OCI-LY1 (cell line): ENCODE measurements around the gene BTNL2.

ENCODE experiments used
- CTCF ChIP-seq: fragments of 200-600 bp; sonication (generic), shearing (Covaris generic); IDR thresholded peaks from 2 replicates; pipeline ENCODE4 v1.5.1; 2017; ENCODE audit warnings: mild to moderate bottlenecking, antibody characterized with exemption, low read length, moderate library complexity, mixed read lengths
- EZH2 ChIP-seq: fragments of 200-600 bp; sonication (generic), shearing (Covaris generic); IDR thresholded peaks from 2 replicates; pipeline ENCODE4 v1.8.0; 2017; ENCODE audit warnings: borderline replicate concordance, mixed run types, mild to moderate bottlenecking, antibody characterized with exemption, low read length, moderate library complexity, mixed read lengths

DNA sequence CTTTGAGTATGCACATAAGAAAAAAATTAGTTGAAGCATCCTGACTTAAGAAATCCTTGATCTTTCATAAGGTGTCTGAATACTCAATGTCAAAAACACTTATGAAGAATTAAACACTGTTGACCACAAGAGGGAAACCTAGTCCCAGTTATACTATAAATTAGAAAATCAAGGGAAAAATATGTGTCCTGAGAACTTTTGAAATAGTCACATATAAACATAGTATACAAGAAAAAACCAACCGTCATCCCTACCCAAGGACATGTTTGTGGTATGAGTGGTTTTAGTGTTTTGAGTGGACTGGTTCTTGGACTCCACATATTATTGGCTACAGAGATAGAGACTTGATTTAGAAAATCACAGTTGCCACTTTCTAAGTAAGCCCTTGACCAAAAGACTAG is 25.1 kb upstream of the BTNL2 start:
- TF ChIP-seq CTCF (peak; percentile 56; the same call in 1 of the 2 replicates), EZH2 (no peak)
